Uterus (tissue), 2 donors: Measurements from ENCODE around the gene CELF4.

Experiments used
- CTCF ChIP-seq, 4 experiments: fragments of 200-600 bp in 2 of 4; fragments of 450-650 bp in 2 of 4; sonication (generic) in 2 of 4; IDR thresholded peaks; one replicate each; pipeline ENCODE4 v1.5.1; 2016 to 2019; ENCODE audit warnings: antibody characterized with exemption in 4 of 4, mild to moderate bottlenecking in 2 of 4, moderate library complexity in 1 of 4
- POLR2A ChIP-seq, 2 donors: fragments of 450-650 bp; IDR thresholded peaks; one replicate each; pipeline ENCODE4 v1.6.1; 2016; ENCODE audit warnings: antibody characterized with exemption in 2 of 2, mild to moderate bottlenecking in 1 of 2, moderate library complexity in 1 of 2

- TF ChIP-seq CTCF (IDR thresholded peaks at IDR 0.05) (no peak), POLR2A (IDR thresholded peaks at IDR 0.05) (no peak)
Measured at GRCh38 chr18:37272841-37273240, 292.8 kb downstream of the CELF4 start.
